Keratinocyte (primary cell): ENCODE data around the gene CD99L2. TPM values are rescaled to one million over a fixed set of nuclear protein-coding genes. Genes with fewer than 3 reads are reported as not detected.

Experiments
- DNase-seq: peaks from one replicate; pipeline ENCODE4 v3.0.0-alpha.2; 2011; ENCODE audit warnings: low read depth, missing footprints, low spot score
- FAIRE-seq: peaks from 2 replicates; lab custom pipeline; 2011; peaks lifted over from hg19 to GRCh38; lab: Jason Lieb, UNC
- H2AFZ ChIP-seq: 2 replicates; pipeline ENCODE4 v1.6.0; 2012; ENCODE audit warnings: low read length, control low read depth, inconsistent platforms; ENCODE audit not compliant: control insufficient read depth
- H3K27ac ChIP-seq: 2 replicates; pipeline ENCODE4 v1.5.1; 2011; ENCODE audit warnings: low read length; ENCODE audit not compliant: control insufficient read depth, insufficient read depth
- H3K27me3 ChIP-seq: 3 replicates; pipeline ENCODE4 v1.6.0; 2011; ENCODE audit warnings: low read length; ENCODE audit not compliant: control insufficient read depth, insufficient read depth; ENCODE audit errors: extremely low read depth
- H3K36me3 ChIP-seq, 2 experiments: 2 replicates in 1 of 2; 3 replicates in 1 of 2; pipeline ENCODE4 v1.5.1; 2011; ENCODE audit warnings: low read length in 2 of 2, mild to moderate bottlenecking in 1 of 2; ENCODE audit not compliant: control insufficient read depth in 2 of 2, insufficient read depth in 2 of 2; ENCODE audit errors: extremely low read depth in 1 of 2
- H3K4me1 ChIP-seq: 3 replicates; pipeline ENCODE4 v1.5.1; 2011; ENCODE audit warnings: low read length; ENCODE audit not compliant: control insufficient read depth, insufficient read depth; ENCODE audit errors: extremely low read depth
- H3K4me2 ChIP-seq: 3 replicates; pipeline ENCODE4 v1.6.0; 2011; ENCODE audit warnings: low read depth, low read length; ENCODE audit not compliant: control insufficient read depth, insufficient read depth; ENCODE audit errors: extremely low read depth
- H3K4me3 ChIP-seq, 3 experiments: fragments of 200-600 bp in 1 of 3; sonication (generic) in 1 of 3; 2 replicates in 2 of 3; 3 replicates in 1 of 3; pipeline ENCODE4 v1.5.1; 2011 to 2016; ENCODE audit warnings: low read length in 3 of 3, mild to moderate bottlenecking in 3 of 3, control low read depth in 2 of 3, inconsistent platforms in 1 of 3, low read depth in 1 of 3, mixed read lengths in 1 of 3, mixed run types in 1 of 3, moderate library complexity in 1 of 3; ENCODE audit not compliant: control insufficient read depth in 2 of 3, insufficient read depth in 2 of 3; ENCODE audit errors: extremely low read depth in 1 of 3
- H3K79me2 ChIP-seq: 2 replicates; pipeline ENCODE4 v1.6.0; 2012; ENCODE audit warnings: low read length; ENCODE audit not compliant: control insufficient read depth, insufficient read depth
- H3K9ac ChIP-seq: 3 replicates; pipeline ENCODE4 v1.6.0; 2011; ENCODE audit warnings: low read length; ENCODE audit not compliant: control insufficient read depth, insufficient read depth; ENCODE audit errors: extremely low read depth
- H3K9me1 ChIP-seq: 3 replicates; pipeline ENCODE4 v1.6.0; 2011; ENCODE audit warnings: low read length; ENCODE audit not compliant: control insufficient read depth, insufficient read depth; ENCODE audit errors: extremely low read depth
- H3K9me3 ChIP-seq: 2 replicates; pipeline ENCODE4 v1.5.1; 2012; ENCODE audit warnings: low read depth, low read length; ENCODE audit not compliant: control insufficient read depth
- H4K20me1 ChIP-seq: 3 replicates; pipeline ENCODE4 v1.6.0; 2011; ENCODE audit warnings: low read length; ENCODE audit not compliant: control insufficient read depth, insufficient read depth; ENCODE audit errors: extremely low read depth
- EZH2 ChIP-seq: IDR thresholded peaks from one replicate; pipeline ENCODE4 v1.6.1; 2012; ENCODE audit warnings: inconsistent platforms, mild to moderate bottlenecking, low read length, moderate library complexity
- dilution Hi-C: fragments of 300-500 bp; cut with MboI; formaldehyde crosslinking; loops from one replicate; pipeline ENCODE4 v1.7.0; 2020; ENCODE audit warnings: low sequenced_read_pairs; ENCODE audit not compliant: extremely low pct_ligation_motif_present
- polyA plus RNA-seq, 5 experiments: library from polyadenylated mRNA; depleted of rRNA in 3 of 5; stranded (reverse) in 3 of 5; stranded (forward) in 1 of 5; unstranded in 1 of 5; fragments of >200 nt; gene quantifications; 1 replicate in 1 of 5; 2 replicates in 3 of 5; 3 replicates in 1 of 5; pipeline versions ENCODE4 v1.2.1 to v1.2.3, GENCODE V29; 2011 to 2012; ENCODE audit warnings: missing spikeins in 2 of 5, low read depth in 1 of 5, low replicate concordance in 1 of 5
- TF ChIP-seq, protein P1 (sequence below), 3 experiments: IDR thresholded peaks in 1 of 3; conservative IDR thresholded peaks in 1 of 3; optimal IDR thresholded peaks in 1 of 3; 2 replicates in 2 of 3; 3 replicates in 1 of 3; pipeline versions ENCODE3 to v1.5.1; 2011; ENCODE audit warnings: low read length in 3 of 3, mild to moderate bottlenecking in 3 of 3, moderate library complexity in 2 of 3, control low read depth in 1 of 3, inconsistent platforms in 1 of 3; ENCODE audit not compliant: insufficient read depth in 2 of 3; ENCODE audit errors: extremely low read depth in 1 of 3

CD99L2 gene
- polyA plus RNA-seq, 1 donor (not counting 4 experiments of a cell fraction or from before 2014, with no cell fraction given) = 14.4 TPM

DNA sequence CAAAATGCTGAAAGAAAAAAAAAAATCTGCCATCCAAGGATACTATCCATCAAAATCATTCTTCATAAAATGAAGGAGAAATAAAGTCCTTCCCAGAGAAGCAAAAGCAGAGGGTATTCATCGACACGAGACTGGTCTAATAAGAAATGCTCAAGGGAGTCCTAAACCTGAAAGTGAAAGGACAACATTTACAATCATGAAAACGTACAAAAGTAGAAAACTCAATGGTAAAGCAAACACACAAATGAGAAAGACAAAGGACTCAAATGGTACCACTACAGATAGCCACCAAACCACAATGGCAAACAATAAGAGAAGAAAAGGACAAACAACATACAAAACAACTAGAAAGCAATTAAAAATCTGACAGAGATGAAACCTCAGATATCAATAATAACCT, 41.0 kb downstream of the CD99L2 start:
- Histone ChIP-seq H3K9me1 (no peaks in the 10 kb centered on the region), H3K9me3 (no peaks in the 10 kb centered on the region), H3K4me1 (peaks cover 11% of the 10 kb centered on the region), H3K27ac (no peak overlapping the region), H3K9ac (no peak overlapping the region), H3K4me2 (no peak overlapping the region), H3K79me2 (peaks cover 7% of the 10 kb centered on the region), H2AFZ (no peak overlapping the region), H3K27me3 (no peaks in the 10 kb centered on the region), H3K36me3 (no peaks in the 10 kb centered on the region), H4K20me1 (no peaks in the 10 kb centered on the region), H3K4me3 (no peak overlapping the region)
- DNase-seq (no peak), FAIRE-seq (no peak)
- TF ChIP-seq, protein P1, sequence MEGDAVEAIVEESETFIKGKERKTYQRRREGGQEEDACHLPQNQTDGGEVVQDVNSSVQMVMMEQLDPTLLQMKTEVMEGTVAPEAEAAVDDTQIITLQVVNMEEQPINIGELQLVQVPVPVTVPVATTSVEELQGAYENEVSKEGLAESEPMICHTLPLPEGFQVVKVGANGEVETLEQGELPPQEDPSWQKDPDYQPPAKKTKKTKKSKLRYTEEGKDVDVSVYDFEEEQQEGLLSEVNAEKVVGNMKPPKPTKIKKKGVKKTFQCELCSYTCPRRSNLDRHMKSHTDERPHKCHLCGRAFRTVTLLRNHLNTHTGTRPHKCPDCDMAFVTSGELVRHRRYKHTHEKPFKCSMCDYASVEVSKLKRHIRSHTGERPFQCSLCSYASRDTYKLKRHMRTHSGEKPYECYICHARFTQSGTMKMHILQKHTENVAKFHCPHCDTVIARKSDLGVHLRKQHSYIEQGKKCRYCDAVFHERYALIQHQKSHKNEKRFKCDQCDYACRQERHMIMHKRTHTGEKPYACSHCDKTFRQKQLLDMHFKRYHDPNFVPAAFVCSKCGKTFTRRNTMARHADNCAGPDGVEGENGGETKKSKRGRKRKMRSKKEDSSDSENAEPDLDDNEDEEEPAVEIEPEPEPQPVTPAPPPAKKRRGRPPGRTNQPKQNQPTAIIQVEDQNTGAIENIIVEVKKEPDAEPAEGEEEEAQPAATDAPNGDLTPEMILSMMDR (optimal IDR thresholded peaks at IDR 0.05 in 1 of 3, IDR thresholded peaks at IDR 0.05 in 1 of 3, conservative IDR thresholded peaks at IDR 0.05 in 1 of 3; ENCODE audit: extremely low read depth in 1 of 3, insufficient read depth in 2 of 3, low read length in 3 of 3) = no peak
- no peak for TF ChIP-seq EZH2
- dilution Hi-C loops = no loop called here

DNA sequence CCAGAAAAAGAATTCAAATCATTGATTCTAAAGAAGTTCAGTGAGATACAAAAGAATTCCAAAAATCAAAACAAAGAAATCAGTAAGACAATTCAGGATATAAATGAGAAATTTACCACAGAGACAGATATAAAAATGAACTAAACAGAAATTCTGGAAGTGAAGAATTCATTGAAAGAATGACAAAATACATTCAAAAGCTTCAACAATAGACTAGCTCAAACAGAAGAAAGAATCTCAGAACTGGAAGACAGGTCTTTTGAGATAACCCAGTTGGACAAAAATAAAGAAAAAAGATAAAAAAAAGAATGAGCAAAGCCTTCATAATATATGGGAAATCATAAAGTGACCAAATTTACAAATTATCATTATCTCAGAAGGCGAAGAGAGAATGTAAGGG, 41.7 kb downstream of the CD99L2 start:
- H3K4me2 ChIP-seq = no peak overlapping the region
- no peak overlapping the region for H3K27ac ChIP-seq
- dilution Hi-C loops = no loop called here
- no peaks in the 10 kb centered on the region for H3K36me3 ChIP-seq
- H3K9ac ChIP-seq = no peak overlapping the region
- DNase-seq (no peak), FAIRE-seq (no peak)
- no peaks in the 10 kb centered on the region for H3K9me3 ChIP-seq
- peaks cover 11% of the 10 kb centered on the region for H3K4me1 ChIP-seq
- H3K4me3 ChIP-seq = no peak overlapping the region
- H2AFZ ChIP-seq = no peak overlapping the region
- no peaks in the 10 kb centered on the region for H4K20me1 ChIP-seq
- no peaks in the 10 kb centered on the region for H3K27me3 ChIP-seq
- no peak for TF ChIP-seq EZH2
- TF ChIP-seq, protein P1 (optimal IDR thresholded peaks at IDR 0.05 in 1 of 3, IDR thresholded peaks at IDR 0.05 in 1 of 3, conservative IDR thresholded peaks at IDR 0.05 in 1 of 3; ENCODE audit: extremely low read depth in 1 of 3, insufficient read depth in 2 of 3, low read length in 3 of 3) = no peak
- H3K79me2 ChIP-seq = peaks cover 5% of the 10 kb centered on the region
- no peaks in the 10 kb centered on the region for H3K9me1 ChIP-seq
